Measurements from ENCODE around the gene TEX29. TPM values are rescaled to one million over a fixed set of nuclear protein-coding genes. Genes with fewer than 3 reads are reported as not detected.

The TEX29 gene
- total RNA-seq, 1 experiment from 2014 or later, result 0.33 TPM

DNA sequence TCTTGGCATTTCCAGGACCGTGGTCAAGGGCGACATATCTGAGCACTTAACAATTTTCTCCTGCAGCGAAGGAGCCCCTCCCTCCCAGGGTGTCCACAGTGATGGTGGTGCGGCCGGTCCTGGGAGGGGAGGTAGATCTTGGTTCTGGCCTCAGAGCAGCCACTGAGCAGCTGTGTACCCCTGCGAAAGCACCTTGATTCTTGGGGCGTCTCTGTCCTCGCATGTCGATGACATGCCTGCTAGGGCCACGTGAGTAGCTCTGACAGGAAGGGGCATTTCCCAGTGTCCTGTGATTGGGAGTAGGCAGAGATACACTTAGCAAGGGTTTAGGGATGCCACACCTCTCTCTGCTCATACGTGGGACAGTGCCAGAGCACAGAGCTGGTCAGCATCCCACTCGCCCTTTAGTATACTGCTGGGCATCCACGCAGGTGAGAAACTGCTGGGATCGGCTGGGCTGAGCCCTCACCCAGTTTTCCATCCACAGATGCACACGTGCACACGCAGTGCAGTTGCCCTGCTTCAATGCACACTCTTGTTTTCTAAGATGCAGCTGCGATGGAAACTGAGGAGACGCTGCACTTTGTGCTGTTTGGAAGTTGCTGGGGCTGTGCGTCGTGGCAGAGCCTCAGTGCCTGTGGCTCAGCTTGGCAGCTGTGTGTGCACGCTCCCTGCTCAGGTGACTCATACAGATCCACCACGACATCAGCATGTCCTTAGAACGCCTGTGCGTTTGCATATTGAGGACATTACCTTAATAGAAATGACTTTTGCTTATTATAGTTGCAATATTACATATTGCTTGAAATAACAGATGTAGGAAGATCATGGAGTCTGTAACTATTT lies 66.8 kb downstream of the TEX29 start:
- DNase-seq, result peak; percentile 10
- Histone ChIP-seq H3T11ph (ENCODE audit: low read length) (no peak overlapping the region), H4K5ac (ENCODE audit: insufficient read length, low read depth, low read length) (no peak overlapping the region), H2BK120ac (ENCODE audit: low read depth, low read length, poor library complexity, severe bottlenecking) (no peak overlapping the region), H3K18ac (ENCODE audit: insufficient read length, low read depth, low read length) (no peak overlapping the region), H3K9ac (ENCODE audit: extremely low read depth, insufficient read length, low read length) (no peak overlapping the region), H3K23me2 (ENCODE audit: insufficient read length, low read depth, low read length, poor library complexity, severe bottlenecking) (no peaks in the 10 kb centered on the region), H4K8ac (replicated peaks; ENCODE audit: insufficient read length, low read depth, low read length) (no peak overlapping the region), H4K91ac (ENCODE audit: insufficient read length, low read depth, low read length) (no peak overlapping the region), H3K79me2 (ENCODE audit: insufficient read depth, low read length) (no peaks in the 10 kb centered on the region), H2BK20ac (ENCODE audit: low read depth, low read length, poor library complexity, severe bottlenecking) (no peak overlapping the region), H2BK5ac (ENCODE audit: insufficient read length, low read length) (no peak overlapping the region), H3K4me2 (ENCODE audit: insufficient read depth, insufficient read length, low read length) (no peak overlapping the region), H3K4me1 (ENCODE audit: insufficient read depth, low read length) (no peaks in the 10 kb centered on the region; the same call in 1 of the 2 replicates), H2BK15ac (ENCODE audit: low read depth, low read length) (no peak overlapping the region), H3K79me1 (ENCODE audit: insufficient read depth, low read depth, low read length, poor library complexity, severe bottlenecking) (no peaks in the 10 kb centered on the region), H2AFZ (ENCODE audit: low read length) (no peak overlapping the region), H3K27ac (ENCODE audit: insufficient read length, low read depth, low read length) (no peak overlapping the region), H2BK12ac (ENCODE audit: insufficient read length, low read depth, low read length) (no peak overlapping the region), H3K27me3 (ENCODE audit: insufficient read depth, low read length) (no peaks in the 10 kb centered on the region), H4K20me1 (ENCODE audit: control insufficient read depth, insufficient read depth, insufficient read length) (no peaks in the 10 kb centered on the region), H3K4ac (ENCODE audit: low read depth, low read length) (no peak overlapping the region), H3K14ac (ENCODE audit: insufficient read depth, low read length) (no peak overlapping the region; the same call in 1 of the 2 replicates), H3K56ac (ENCODE audit: insufficient read length, low read depth, low read length) (no peak overlapping the region), H3K9me3 (ENCODE audit: control insufficient read depth, low read depth, low read length) (no peaks in the 10 kb centered on the region), H3K23ac (ENCODE audit: insufficient read length, low read depth, low read length) (no peak overlapping the region), H2AK5ac (ENCODE audit: insufficient read length, low read length) (no peak overlapping the region)
- TF ChIP-seq, protein P1, sequence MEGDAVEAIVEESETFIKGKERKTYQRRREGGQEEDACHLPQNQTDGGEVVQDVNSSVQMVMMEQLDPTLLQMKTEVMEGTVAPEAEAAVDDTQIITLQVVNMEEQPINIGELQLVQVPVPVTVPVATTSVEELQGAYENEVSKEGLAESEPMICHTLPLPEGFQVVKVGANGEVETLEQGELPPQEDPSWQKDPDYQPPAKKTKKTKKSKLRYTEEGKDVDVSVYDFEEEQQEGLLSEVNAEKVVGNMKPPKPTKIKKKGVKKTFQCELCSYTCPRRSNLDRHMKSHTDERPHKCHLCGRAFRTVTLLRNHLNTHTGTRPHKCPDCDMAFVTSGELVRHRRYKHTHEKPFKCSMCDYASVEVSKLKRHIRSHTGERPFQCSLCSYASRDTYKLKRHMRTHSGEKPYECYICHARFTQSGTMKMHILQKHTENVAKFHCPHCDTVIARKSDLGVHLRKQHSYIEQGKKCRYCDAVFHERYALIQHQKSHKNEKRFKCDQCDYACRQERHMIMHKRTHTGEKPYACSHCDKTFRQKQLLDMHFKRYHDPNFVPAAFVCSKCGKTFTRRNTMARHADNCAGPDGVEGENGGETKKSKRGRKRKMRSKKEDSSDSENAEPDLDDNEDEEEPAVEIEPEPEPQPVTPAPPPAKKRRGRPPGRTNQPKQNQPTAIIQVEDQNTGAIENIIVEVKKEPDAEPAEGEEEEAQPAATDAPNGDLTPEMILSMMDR (conservative IDR thresholded peaks at IDR 0.05), result no peak
- Mint-ChIP-seq H3K9me3 (no peaks in the 10 kb centered on the region), H3K4me1 (no peaks in the 10 kb centered on the region), H3K27me3 (ENCODE audit: low read depth) (peaks cover 3% of the 10 kb centered on the region; the same call in 1 of the 2 replicates), H3K4me3 (no peak overlapping the region), H3K27ac (no peak overlapping the region), H3K36me3 (ENCODE audit: insufficient read depth in 1 of 3, low read depth in 3 of 3) (no peaks in the 10 kb centered on the region)
- WGBS (ENCODE audit: extremely low coverage, insufficient read length, low lambda C conversion rate), result no CpG with 5 or more reads among the region's 24 CpGs
